ENCODE data around the gene ITPRID2.

Gene ITPRID2

GRCh38 chr2:181972431-181973170 is 81.1 kb downstream of the ITPRID2 start:
- Histone ChIP-seq H2AFZ (ENCODE audit: low read length) (no peak overlapping the region), H3K27ac (ENCODE audit: low read length) (no peak overlapping the region), H3K36me3 (replicated peaks; ENCODE audit: insufficient read depth, low read length) (no peaks in the 10 kb centered on the region), H3K4me3 (ENCODE audit: low read length) (no peak overlapping the region), H3K27me3 (replicated peaks; ENCODE audit: insufficient read depth, low read length) (no peaks in the 10 kb centered on the region), H3K4me2 (ENCODE audit: low read depth, low read length) (no peak overlapping the region), H3K4me1 (ENCODE audit: low read length) (no peaks in the 10 kb centered on the region), H3F3A (ENCODE audit: insufficient read depth, low read length) (no peaks in the 10 kb centered on the region), H4K20me1 (ENCODE audit: insufficient read depth, low read length) (no peaks in the 10 kb centered on the region), H3K9me2 (replicated peaks; ENCODE audit: insufficient read depth, low read length) (no peaks in the 10 kb centered on the region), H3K9ac (ENCODE audit: low read length) (no peak overlapping the region), H3K79me2 (ENCODE audit: low read length) (no peaks in the 10 kb centered on the region), H3K9me3 (replicated peaks; ENCODE audit: insufficient read depth, low read length) (no peaks in the 10 kb centered on the region)
- DNase-seq = no peak
- TF ChIP-seq CTCF (IDR thresholded peaks at IDR 0.05; ENCODE audit: low read length) (no peak), EZH2phosphoT487 (IDR thresholded peaks at IDR 0.05; ENCODE audit: low read length) (no peak), EZH2 (optimal IDR thresholded peaks at IDR 0.05; ENCODE audit: low read depth, low read length) (no peak)

GRCh38 chr2:181973171-181973783 is 81.7 kb downstream of the ITPRID2 start:
- TF ChIP-seq EZH2phosphoT487 (IDR thresholded peaks at IDR 0.05; ENCODE audit: low read length) (no peak), CTCF (IDR thresholded peaks at IDR 0.05; ENCODE audit: low read length) (no peak), EZH2 (optimal IDR thresholded peaks at IDR 0.05; ENCODE audit: low read depth, low read length) (no peak)
- Histone ChIP-seq H2AFZ (ENCODE audit: low read length) (no peak overlapping the region), H3K4me3 (ENCODE audit: low read length) (no peak overlapping the region), H3F3A (ENCODE audit: insufficient read depth, low read length) (no peaks in the 10 kb centered on the region), H3K36me3 (replicated peaks; ENCODE audit: insufficient read depth, low read length) (no peaks in the 10 kb centered on the region), H3K9me3 (replicated peaks; ENCODE audit: insufficient read depth, low read length) (no peaks in the 10 kb centered on the region), H3K4me2 (ENCODE audit: low read depth, low read length) (no peak overlapping the region), H3K9me2 (replicated peaks; ENCODE audit: insufficient read depth, low read length) (no peaks in the 10 kb centered on the region), H3K9ac (ENCODE audit: low read length) (no peak overlapping the region), H3K27me3 (replicated peaks; ENCODE audit: insufficient read depth, low read length) (no peaks in the 10 kb centered on the region), H3K27ac (ENCODE audit: low read length) (no peak overlapping the region), H3K4me1 (ENCODE audit: low read length) (no peaks in the 10 kb centered on the region), H3K79me2 (ENCODE audit: low read length) (no peaks in the 10 kb centered on the region), H4K20me1 (ENCODE audit: insufficient read depth, low read length) (no peaks in the 10 kb centered on the region)
- DNase-seq = no peak

- Histone ChIP-seq H3K9me3 (replicated peaks; ENCODE audit: insufficient read depth, low read length) (no peaks in the 10 kb centered on the region), H3K36me3 (replicated peaks; ENCODE audit: insufficient read depth, low read length) (no peaks in the 10 kb centered on the region), H3K4me3 (ENCODE audit: low read length) (no peak overlapping the region), H3K4me1 (ENCODE audit: low read length) (no peaks in the 10 kb centered on the region), H3K27me3 (replicated peaks; ENCODE audit: insufficient read depth, low read length) (no peaks in the 10 kb centered on the region), H3K4me2 (ENCODE audit: low read depth, low read length) (no peak overlapping the region), H3K27ac (ENCODE audit: low read length) (no peak overlapping the region), H3K9ac (ENCODE audit: low read length) (no peak overlapping the region), H3K79me2 (ENCODE audit: low read length) (no peaks in the 10 kb centered on the region), H4K20me1 (ENCODE audit: insufficient read depth, low read length) (no peaks in the 10 kb centered on the region), H3K9me2 (replicated peaks; ENCODE audit: insufficient read depth, low read length) (no peaks in the 10 kb centered on the region), H3F3A (ENCODE audit: insufficient read depth, low read length) (no peaks in the 10 kb centered on the region), H2AFZ (ENCODE audit: low read length) (no peak overlapping the region)
- TF ChIP-seq EZH2phosphoT487 (IDR thresholded peaks at IDR 0.05; ENCODE audit: low read length) = no peak
- TF ChIP-seq EZH2 (optimal IDR thresholded peaks at IDR 0.05; ENCODE audit: low read depth, low read length) = no peak
- no peak for TF ChIP-seq CTCF (IDR thresholded peaks at IDR 0.05; ENCODE audit: low read length)
- DNase-seq = no peak
Measured at GRCh38 chr2:181977661-181978350, 86.3 kb downstream of the ITPRID2 start.
